Activated CD4-positive, alpha-beta T cell treated with anti-CD3 and anti-CD28 coated beads, Interleukin-2, amount 50 U/mL, for 48 hours (primary cell): ENCODE measurements around the gene RBM27.
"Not testable (repeated sequence)": the region's sequence is repeated elsewhere in the genome, so short reads cannot be mapped to it uniquely, and the experiment has no call there.

Experiments
- DNase-seq, 2 experiments: peaks; one replicate each; pipeline ENCODE4 v3.0.0-alpha.2; 2020

Gene RBM27, protein sequence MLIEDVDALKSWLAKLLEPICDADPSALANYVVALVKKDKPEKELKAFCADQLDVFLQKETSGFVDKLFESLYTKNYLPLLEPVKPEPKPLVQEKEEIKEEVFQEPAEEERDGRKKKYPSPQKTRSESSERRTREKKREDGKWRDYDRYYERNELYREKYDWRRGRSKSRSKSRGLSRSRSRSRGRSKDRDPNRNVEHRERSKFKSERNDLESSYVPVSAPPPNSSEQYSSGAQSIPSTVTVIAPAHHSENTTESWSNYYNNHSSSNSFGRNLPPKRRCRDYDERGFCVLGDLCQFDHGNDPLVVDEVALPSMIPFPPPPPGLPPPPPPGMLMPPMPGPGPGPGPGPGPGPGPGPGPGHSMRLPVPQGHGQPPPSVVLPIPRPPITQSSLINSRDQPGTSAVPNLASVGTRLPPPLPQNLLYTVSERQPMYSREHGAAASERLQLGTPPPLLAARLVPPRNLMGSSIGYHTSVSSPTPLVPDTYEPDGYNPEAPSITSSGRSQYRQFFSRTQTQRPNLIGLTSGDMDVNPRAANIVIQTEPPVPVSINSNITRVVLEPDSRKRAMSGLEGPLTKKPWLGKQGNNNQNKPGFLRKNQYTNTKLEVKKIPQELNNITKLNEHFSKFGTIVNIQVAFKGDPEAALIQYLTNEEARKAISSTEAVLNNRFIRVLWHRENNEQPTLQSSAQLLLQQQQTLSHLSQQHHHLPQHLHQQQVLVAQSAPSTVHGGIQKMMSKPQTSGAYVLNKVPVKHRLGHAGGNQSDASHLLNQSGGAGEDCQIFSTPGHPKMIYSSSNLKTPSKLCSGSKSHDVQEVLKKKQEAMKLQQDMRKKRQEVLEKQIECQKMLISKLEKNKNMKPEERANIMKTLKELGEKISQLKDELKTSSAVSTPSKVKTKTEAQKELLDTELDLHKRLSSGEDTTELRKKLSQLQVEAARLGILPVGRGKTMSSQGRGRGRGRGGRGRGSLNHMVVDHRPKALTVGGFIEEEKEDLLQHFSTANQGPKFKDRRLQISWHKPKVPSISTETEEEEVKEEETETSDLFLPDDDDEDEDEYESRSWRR

DNA sequence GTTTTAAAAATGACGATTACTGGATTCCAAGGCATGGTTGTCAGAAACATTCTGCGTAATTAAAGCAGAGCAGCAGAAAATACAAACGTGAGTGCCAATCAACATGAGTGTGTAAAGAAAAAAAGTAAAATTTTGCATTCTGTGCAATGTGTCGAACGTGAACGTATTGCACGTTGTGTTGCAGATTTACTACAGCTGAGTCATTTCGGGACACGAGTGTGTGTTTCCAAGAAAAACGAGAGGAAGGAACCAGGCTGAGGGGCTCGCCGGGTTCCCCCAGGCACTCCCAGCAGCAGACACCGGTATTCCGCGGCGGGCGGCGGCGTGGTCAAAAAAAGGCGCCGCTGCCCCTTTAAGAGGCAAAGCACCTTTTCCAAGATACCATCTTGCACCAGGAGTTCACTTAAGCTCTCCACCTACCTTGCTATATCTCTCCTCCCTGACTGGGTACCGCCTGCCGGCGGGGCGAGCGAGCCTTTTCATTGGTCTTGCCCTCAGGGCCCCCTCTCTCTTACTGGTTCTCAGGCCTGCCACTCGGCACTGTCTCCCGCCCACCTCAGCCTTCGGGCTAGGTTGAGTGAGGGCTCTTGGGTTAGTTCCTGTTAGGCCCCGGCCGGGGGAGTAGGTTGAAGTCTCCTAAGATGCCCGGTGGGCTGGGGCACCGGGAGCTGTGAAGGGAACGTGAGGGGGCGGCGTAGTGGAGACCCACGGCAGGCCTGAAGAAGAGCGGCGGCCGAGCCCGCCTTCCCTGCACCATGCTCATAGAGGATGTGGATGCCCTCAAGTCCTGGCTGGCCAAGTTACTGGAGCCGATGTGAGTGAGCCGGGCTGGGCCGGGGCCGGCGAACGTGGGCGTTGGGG lies at the start of gene RBM27:
Gene RBM27 (plus strand): TSS at position 595 of the 861 bp plus-strand sequence. CDS start 161 bp downstream, at position 756.
- DNase-seq: peak; percentile 98

DNA sequence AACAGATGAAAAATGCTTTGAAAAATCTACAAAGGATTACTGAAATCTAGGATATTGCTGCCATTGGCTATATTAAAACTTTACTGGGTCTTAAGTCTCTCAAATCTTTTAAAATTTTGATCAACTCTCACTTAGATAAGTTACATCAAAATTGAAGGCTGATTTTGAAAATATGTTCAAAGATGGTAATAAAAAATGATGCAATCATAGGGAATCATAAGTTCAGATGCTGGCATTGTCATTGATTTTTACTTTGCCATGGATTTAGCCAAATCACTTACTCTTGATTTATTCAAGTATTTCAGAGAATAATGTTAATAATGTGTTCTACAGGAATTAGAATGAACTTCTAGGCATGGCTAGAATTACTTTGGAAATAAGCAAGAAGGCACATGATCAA lies 45.1 kb upstream of the RBM27 start:
- no peak for DNase-seq

- DNase-seq: no peak
These were observed 39.0 kb upstream of the RBM27 start for GRCh38 chr5:146164382-146164781.

DNA sequence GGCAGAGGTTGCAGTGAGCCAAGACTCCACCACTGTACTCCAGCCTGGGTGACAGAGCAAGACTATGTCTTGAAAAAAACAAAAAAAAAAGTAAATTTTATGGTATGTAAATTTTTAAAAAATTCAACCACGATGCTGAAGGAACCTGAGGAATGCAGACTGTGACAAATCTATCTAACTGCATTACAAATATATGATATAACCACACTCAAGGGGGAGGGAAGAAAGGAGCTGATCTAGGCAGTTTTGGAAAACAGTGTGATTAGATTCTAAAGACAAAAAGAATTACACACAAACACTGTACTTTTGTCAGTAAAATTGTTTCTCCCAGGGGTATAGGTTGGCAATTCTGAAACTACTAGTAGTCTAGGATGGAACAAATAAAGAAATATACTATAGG lies 37.9 kb upstream of the RBM27 start:
- DNase-seq: no peak

DNA sequence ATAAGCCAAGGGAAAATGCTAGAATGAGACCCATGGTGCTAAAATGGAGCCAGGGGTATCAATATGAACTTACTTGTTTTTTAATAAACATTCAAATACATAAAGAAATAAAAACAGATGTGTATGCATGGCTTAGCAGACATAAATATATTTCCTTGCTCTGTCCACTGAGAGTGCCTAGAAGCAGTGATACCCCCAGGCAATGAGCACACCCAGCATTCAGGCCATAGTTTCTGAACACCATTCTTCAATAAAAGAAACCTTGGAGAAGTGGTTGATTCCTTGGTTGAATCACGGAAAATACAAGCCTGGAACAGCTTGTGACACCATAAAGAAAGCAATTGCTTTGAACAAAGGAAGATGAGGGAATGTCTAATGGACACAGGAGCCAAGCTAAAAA lies 37.5 kb upstream of the RBM27 start:
- no peak for DNase-seq

GRCh38 chr5:146169076-146169475 lies 34.3 kb upstream of the RBM27 start:
- DNase-seq: no peak

DNA sequence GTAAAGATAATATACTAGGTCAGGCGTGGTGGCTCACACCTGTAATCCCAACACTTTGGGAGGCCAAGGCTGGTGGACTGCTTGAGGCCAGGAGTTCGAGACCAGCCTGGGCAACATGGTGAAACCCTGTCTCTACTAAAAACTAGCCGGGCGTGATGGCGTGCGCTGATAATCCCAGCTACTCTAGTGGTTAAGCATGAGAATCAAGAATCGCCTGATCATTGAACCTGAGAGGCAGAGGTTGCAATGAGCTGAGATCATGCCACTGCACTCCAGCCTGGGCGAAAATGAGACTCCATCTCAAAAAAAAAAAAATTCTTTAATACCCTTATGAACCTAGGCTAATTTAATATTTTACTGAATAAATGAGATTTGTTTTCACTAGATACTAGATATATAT lies 30.4 kb upstream of the RBM27 start:
- DNase-seq: not testable (repeated sequence)

DNA sequence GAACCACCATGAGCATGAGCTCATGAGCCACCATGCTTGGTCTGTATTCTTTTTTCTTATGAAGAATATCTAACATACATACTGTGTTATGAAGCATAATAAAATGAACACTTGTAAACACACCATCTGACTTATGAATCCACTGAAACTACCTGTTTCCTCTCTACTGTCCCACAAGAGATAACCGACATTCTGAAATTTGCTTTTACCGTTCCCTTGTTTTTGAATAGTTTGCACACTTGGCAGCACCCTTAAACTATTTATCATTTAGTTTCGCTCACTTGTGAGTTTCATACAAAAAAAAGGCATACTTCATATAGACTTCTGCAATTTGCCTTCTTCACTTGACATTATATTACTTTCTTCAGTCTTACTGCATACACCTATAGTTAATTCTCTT lies 29.8 kb upstream of the RBM27 start:
- DNase-seq: no peak

DNA sequence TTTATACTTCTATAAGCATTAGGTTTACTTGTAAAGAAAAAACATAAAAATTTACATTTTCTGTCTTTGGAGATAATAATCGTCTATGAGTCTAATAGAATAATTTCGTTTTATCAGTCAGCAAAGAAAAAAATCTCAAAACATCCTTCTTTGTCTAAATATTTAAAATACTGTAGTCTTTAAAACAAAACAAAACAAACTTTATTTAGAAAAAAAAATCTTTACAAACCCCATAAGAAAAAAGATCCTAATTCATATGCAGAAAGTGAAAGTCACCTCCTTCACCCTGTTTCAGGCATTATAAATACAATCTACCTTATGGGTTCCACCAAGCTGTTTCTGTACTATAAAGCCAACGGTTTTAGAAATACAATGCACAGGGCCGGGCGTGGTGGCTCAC lies 26.6 kb upstream of the RBM27 start:
- DNase-seq: no peak

DNA sequence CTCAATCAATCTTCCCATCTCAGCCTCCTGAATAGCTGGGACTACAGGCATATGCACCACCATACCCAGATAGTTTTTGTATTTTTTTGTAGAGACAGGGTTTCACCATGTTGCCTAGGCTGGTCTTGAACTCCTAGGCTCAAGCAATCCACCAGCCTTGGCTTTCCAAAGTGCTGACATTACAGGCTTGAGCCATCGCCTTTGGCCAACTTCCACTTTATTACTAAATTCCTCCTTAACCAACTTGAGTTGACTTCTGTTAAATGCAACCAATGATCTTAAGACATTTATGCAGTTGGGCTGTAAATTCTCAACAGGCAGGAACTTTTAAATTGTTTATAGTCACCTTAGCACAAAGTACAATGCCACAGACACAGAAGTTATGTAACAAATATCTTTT lies 23.7 kb upstream of the RBM27 start:
- DNase-seq: no peak

- DNase-seq: peak; percentile 15 to 16
These were observed 20.0 kb upstream of the RBM27 start for GRCh38 chr5:146183403-146183802.

DNA sequence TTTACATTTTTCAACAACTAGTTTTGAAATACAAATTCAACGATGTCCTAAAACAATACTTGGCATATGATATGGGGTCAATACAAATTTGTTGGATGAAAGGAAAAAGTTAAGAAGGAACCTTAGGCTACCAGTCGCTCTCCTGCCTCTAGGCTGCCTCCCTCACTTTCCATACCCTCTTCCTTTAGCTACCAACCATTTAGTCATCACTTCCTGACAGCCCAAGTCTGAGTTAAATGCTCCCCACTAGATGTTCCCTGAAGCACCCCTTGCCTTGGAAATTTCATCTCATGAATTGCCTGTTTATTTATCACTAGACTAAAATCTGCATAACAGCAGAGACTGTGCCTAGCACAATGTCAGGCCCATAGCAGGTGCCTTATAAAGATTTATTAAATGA lies 18.2 kb upstream of the RBM27 start:
- DNase-seq: no peak

- DNase-seq: no peak
These were observed 15.0 kb upstream of the RBM27 start for GRCh38 chr5:146188358-146188757.

DNA sequence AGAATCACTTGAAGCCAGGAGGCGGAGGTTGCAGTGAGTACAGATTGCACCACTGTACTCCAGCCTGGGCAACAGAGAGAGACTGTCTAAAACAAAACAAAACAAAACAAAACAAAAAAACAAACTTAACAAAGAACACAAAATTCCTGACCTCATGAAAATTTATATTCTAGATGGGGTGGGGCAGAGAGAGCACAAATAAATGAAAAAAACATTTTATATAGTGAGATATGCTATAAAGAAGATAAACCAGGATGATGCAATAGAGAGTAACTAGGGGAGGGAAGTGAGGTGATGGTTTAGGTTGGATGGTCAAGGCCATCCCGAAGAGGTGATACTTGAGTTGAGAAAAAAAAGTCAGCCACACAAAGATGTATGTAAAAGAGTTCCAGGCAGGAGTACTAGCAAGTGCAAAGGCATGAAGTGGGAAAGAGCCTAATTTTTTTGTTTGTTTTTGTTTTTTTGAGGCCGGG lies 10.8 kb upstream of the RBM27 start:
- no peak for DNase-seq

- no peak for DNase-seq
These were observed 10.1 kb upstream of the RBM27 start for GRCh38 chr5:146193285-146193684.

- DNase-seq: not testable (repeated sequence)
These were observed 8.4 kb upstream of the RBM27 start for GRCh38 chr5:146194997-146195396.

GRCh38 chr5:146196459-146197048 lies 6.9 kb upstream of the RBM27 start:
- DNase-seq: no peak

- no peak for DNase-seq
These were observed 4.1 kb upstream of the RBM27 start for GRCh38 chr5:146199176-146199815.

DNA sequence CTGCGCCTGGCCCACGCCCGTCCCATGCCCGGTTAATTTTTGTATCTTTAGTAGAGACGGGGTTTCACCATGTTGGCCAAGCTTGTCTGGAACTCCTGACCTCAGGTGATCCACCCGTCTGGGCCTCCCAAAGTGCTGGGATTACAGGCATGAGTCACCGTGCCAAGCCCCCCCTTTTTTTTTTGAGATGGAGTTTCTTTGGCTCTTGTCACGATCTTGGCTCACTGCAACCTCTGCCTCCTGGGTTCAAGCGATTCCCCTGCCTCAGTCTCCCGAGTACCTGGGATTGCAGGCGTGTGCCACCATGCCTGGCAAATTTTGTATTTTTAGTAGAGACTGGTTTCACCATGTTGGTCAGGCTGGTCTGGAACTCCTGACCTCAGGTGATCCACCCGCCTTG lies 1.6 kb upstream of the RBM27 start:
- not testable (repeated sequence) for DNase-seq

GRCh38 chr5:146203872-146204192 lies 427 bp downstream of the RBM27 start:
- no peak for DNase-seq

- DNase-seq: peak; percentile 33 to 54
These were observed 2.2 kb downstream of the RBM27 start for GRCh38 chr5:146205499-146206202.
